Activated T-cell treated with anti-CD3 and anti-CD28 coated beads for 4 hours (primary cell): Measurements from ENCODE around the gene HBM.
"Not testable (repeated sequence)": the region's sequence is repeated elsewhere in the genome, so short reads cannot be mapped to it uniquely, and the experiment has no call there.

Source experiments
- DNase-seq: peaks from one replicate; pipeline ENCODE4 v3.0.0-alpha.2; 2020

The HBM gene, protein sequence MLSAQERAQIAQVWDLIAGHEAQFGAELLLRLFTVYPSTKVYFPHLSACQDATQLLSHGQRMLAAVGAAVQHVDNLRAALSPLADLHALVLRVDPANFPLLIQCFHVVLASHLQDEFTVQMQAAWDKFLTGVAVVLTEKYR

DNA sequence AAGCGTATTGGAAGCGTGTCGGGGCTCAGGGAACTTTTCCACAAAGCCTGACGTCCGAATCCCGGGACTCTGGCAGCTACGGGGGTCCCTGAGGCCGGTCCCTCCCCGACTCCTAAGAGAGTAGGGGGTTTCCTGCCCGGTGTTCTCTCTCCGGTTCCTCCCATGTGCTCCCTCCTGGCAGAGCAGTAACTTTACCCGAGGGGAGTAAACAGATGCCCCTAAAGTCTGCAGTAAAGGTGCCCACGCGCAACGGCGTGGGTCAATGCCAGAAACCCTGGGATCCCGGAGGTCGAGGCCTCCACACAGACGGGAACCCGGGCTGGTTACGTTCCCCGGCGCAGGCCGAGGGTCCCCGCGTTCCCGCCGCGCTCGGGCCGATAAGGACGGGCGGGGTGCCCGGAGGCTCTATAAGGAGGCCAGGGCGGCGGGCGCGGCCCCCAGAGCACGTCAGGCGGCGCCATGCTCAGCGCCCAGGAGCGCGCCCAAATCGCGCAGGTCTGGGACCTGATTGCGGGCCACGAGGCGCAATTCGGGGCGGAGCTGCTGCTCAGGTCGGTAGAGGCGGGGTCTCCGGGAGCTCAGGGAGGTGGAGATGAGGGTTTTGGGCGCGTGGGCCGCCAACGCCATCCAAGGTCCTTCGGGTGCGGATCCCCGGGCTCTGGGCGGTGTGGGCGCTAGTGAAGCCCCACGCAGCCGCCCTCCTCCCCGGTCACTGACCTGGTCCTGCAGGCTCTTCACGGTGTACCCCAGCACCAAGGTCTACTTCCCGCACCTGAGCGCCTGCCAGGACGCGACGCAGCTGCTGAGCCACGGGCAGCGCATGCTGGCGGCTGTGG, at the start of gene HBM:
HBM (plus strand) TSS at position 440 of the 836 bp plus-strand sequence; CDS start at position 460, 20 bp downstream.
- no peak for DNase-seq

GRCh38 chr16:116015-116414, 49.8 kb upstream of the HBM start:
- DNase-seq: no peak

DNA sequence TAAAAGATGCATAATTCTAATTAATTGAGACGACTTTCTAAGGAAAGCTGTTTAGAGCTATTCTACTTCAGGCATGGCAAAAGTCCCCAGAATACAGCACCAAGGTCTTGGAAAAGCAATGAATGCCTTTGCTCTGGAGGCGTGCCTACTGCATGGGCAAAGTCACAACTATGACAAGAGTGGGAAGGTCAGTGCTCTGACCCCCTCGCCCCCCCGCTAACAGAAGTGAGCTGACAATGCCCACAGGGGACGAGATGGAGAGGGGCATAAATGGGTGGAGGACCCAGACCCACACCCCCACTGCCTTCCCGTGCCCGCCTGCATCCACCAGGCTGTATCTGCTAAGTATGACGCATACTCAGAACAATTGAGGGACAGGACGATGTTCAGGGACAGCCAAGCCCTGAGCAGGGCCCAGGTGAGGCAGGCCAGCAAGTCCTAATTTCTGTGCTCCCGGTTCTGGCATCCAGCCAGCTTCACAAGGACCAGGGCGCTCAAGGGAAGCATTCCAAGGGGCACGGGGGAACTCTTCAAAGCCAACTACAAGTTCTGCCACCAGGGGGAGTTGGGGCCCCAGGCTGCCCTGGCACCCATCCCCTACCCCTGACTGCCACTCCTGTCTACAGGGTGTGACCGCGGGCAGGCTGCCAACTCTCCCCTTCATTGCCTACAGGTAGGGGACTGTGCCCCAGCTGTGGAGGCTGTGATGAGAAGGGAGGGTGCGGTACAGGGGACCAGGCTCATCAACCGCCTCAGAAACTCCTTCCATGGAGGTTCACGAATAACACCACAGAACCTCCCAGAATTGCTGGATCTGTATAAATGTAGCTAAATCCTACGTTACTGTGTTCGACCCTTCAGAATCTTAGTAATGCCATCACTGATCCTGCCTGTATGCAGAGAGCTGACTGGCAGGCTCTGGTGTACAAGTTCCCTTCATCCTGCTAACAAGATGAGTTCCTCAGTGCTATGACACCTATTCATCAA, 48.1 kb upstream of the HBM start:
- peak; percentile 60 for DNase-seq

GRCh38 chr16:118857-119256, 46.9 kb upstream of the HBM start:
- no peak for DNase-seq

DNA sequence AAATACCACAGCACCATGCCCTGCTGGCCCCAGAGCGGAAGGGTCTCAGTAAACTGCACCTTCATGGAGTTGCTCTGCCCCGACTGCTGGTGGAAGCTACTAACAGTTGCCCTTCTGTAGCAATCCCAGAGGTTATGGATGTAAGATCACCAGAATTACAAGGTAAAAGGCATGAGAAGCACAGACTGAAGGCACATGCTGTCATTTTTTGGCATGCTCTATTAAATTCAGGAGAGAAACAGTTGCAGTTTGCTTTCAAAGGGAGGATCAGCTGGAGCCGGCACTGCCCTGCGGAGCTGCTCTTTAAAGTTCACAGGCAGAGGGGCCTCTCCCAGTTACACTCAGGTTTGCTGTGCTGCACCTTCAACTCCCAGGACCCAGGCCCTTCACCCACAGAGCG, 46.5 kb upstream of the HBM start:
- no peak for DNase-seq

- no peak for DNase-seq
These were observed 45.8 kb upstream of the HBM start for GRCh38 chr16:119835-120491.

DNA sequence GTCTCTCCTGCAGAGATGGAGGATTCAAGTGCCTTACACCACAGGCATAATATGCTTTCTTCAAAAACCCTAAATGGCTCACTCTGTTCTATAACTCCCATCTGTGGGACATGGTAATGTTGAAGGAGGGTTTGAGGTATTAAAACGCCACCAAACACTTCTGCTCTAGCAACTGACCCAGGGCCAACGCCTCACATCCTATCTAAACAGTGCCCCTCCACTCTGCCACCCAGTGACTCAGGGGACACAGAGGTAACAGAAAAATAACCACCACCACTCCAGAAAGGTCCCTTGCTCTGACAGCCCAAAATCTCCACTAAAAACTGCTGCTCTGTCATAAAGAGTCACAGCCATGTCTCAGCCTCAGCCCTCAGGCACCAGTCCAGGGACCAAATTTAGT, 45.0 kb upstream of the HBM start:
- no peak for DNase-seq

GRCh38 chr16:122361-122760, 43.4 kb upstream of the HBM start:
- DNase-seq: no peak

DNA sequence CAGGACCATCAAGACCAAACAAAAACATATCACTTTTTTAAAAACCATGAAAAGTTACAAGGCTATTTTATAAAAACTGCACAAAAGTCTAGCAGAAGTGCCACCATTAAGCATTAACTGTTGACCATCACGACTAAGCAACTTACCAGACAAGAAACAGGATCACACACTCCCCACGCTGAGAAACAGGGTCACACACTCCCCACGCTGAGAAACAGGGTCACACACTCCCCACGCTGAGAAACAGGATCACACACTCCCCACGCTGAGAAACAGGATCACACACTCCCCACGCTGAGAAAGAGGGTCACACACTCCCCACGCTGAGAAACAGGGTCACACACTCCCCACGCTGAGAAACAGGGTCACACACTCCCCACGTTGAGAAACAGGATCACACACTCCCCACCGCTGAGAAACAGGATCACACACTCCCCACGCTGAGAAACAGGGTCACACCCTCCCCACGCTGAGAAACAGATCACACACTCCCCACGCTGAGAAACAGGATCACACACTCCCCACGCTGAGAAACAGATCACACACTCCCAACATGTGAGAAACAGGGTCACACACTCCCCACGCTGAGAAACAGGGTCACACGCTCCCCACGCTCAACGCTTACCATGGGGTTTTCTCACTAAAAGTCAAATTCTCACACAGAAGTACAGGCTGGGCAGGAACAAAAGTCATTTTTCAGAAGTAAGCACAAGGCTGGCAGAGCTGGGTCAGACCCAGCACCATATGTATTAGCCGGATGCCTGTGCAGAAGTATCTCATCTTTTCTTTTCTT, 42.0 kb upstream of the HBM start:
- DNase-seq: not testable (repeated sequence)

GRCh38 chr16:125011-125410, 40.8 kb upstream of the HBM start:
- no peak for DNase-seq

- DNase-seq: no peak
These were observed 36.7 kb upstream of the HBM start for GRCh38 chr16:129075-129474.

DNA sequence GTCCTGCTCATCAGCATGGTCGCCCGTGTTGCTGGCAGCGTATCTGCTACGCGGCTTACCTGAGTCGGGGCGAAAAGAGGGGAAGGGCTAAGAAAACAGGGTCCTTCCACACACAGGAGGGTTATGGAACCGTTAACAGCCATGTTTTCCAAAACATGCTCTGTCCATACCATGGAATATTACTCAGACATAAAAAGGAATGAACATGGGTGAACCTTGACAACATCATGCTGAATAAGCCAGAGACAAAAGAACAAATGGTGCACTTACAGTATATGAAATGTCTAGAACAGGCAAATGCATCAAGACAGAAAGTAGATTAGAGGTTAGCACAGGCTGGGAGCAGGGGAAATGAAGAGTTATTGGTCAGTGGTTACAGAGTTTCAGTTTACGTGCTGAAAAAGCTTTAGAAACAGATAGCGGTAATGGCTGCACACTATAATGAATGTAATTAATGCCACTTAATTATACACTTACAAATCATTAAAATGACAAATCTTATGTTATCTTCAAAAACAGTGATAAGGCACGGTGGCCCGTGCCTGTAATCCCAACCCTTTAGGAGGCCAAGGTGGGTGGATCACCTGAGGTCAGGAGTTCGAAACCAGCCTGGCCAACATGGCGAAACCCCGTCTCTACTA, 35.1 kb upstream of the HBM start:
- DNase-seq: no peak

DNA sequence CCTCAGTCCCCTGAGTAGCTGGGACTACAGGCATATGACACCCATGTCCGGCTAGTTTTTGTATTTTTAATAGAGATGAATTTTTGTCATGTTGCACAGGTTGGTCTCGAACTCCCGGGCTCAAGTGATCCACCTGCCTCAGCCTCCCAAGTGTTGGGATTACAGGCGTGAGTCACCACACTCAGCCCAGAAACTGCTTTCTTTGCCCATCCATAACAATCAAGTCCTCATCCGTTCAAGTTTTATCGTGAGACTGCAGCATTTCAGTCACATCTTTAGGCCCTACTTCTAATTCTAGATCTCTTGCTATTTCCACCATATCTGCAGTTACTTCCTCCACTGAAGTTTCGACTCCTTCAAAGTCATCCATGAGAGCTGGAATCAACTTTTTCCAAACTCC, 33.7 kb upstream of the HBM start:
- DNase-seq: no peak

DNA sequence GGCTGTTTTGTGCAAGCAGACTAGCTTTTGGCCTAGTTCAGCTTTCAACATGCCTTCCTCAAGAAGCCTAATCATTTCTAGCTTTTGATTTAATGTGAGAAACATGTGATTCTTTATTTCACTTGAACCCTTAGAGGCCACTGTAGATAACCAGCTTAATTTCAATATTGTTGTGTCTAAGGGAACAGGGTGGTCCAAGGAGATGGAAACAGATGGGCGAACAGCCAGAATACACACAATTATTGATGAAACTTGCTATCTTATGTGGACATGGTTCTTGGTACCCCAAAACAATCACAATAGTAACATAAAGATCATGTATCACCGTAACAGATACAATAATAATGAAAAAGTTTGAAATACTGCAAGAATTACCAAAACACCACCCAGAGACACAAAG, 32.1 kb upstream of the HBM start:
- DNase-seq: no peak

DNA sequence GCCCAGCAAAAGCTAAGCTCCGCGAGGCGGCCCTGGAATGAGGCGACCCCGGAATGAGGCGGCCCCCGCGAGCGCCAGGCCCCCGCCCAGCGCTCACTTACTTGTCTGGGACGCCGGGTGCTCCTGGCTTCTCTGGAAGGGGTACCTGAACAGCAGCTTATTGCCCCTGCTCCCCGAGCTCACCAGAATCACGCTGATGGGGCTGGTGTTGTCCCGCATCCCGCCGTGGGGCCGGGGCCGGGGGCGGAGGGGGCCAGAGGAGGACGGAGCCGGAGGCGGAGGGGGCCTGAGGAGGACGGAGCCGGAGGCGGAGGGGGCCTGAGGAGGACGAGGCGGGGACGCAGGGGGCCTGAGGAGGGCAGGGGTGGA, 27.7 kb upstream of the HBM start:
- peak; percentile 13 for DNase-seq

GRCh38 chr16:140175-140857, 25.5 kb upstream of the HBM start:
- no peak for DNase-seq

GRCh38 chr16:142405-142967, 23.3 kb upstream of the HBM start:
- no peak for DNase-seq

DNA sequence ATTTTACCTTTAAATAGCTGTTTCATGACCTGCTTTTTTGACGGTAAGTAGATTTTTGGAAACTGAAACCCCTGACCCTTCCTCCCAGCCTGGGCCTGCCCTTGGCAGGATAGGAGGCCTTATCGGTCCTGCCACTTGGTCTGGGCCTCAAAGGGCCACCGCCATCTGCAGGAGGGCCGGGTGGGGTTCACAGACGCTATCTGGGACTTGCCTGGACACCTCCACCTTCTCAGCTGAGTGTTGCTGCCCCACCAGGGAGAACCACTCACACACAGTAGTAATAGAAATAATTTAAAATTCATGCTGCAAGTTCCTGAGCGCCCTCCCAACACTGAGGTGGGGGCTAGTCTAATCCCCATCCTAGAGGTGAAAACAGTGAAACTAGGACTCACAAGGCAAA, 22.7 kb upstream of the HBM start:
- no peak for DNase-seq

- no peak for DNase-seq
These were observed 22.3 kb upstream of the HBM start for GRCh38 chr16:143456-143855.

DNA sequence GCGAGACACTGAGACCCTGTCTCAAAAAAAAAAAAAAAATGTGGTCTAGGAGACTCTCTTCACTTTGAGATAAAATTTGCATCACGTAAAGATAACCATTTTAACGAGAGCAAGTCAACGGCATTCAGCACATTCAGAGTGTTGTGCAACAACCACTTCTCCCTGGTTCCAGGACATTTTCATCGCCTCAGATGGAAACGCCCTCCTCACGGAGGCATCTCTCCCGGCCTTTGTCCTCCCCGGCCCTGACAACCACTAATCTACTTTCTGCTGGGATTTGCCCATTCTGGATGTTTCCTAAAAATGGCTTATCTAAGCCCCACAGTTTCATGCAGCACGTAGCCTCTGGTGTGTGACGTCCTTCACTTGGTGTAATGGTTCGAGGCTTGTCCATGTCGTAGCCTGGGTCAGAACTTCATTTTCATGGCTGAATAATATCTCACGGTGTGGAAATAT, 21.0 kb upstream of the HBM start:
- no peak for DNase-seq

DNA sequence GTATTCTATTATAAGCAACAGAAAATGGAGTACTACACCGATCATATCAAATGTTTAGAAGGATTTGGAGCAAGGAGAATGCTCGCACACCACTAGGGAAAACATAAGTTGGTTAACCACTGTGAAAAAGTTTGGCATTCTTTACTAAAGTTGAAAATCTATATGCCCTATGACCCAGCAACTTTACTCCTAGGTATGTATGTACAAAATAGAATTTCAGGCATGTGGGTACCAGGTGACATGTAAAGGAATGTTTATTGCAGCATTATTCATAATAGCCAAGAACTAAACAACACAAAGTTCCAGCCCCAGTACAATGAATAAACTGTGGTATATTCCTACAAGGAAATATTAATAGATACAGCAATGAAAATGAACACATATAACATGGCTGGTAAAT, 19.1 kb upstream of the HBM start:
- DNase-seq: no peak
